Measurements from ENCODE around the gene PIK3C2G.

PIK3C2G gene

DNA sequence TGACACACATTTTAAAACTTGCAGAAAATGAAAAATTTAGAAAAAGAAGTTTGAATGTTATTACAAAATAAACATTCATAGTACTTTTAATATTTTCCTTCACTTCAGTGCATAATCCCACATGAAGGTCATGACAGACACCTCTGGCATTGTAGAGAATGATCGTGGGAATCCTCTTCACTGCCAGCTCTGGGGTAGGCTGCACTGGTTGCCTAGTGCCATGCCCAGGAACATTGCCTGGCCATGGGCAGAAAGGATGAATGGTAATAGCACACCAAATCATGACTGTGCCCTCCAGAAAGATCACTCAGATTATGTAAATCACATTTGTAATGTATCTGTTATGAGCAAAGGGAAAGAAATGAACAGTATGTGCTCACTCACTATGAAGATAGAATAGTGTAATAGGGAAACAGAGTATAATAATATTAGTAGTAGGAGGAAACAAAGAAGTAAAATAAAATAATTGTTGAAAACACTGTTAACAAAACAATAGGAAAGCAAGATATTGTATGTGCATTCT, 314.8 kb downstream of the PIK3C2G start:
- TF ChIP-seq, protein P1, sequence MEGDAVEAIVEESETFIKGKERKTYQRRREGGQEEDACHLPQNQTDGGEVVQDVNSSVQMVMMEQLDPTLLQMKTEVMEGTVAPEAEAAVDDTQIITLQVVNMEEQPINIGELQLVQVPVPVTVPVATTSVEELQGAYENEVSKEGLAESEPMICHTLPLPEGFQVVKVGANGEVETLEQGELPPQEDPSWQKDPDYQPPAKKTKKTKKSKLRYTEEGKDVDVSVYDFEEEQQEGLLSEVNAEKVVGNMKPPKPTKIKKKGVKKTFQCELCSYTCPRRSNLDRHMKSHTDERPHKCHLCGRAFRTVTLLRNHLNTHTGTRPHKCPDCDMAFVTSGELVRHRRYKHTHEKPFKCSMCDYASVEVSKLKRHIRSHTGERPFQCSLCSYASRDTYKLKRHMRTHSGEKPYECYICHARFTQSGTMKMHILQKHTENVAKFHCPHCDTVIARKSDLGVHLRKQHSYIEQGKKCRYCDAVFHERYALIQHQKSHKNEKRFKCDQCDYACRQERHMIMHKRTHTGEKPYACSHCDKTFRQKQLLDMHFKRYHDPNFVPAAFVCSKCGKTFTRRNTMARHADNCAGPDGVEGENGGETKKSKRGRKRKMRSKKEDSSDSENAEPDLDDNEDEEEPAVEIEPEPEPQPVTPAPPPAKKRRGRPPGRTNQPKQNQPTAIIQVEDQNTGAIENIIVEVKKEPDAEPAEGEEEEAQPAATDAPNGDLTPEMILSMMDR (conservative IDR thresholded peaks at IDR 0.05; ENCODE audit: low read depth, low read length) = no peak
- Histone ChIP-seq H3K27me3 (ENCODE audit: insufficient read depth, low read depth) (no peaks in the 10 kb centered on the region), H3K4me3 (IDR thresholded peaks at IDR 0.05; ENCODE audit: insufficient read depth, low read depth, low read length) (no peak overlapping the region), H3K36me3 (ENCODE audit: insufficient read depth) (no peaks in the 10 kb centered on the region), H2AFZ (ENCODE audit: low read depth) (no peak overlapping the region), H3K27ac (no peak overlapping the region), H3K79me2 (ENCODE audit: insufficient read depth, low read depth) (no peaks in the 10 kb centered on the region), H3K4me1 (ENCODE audit: low read depth, poor library complexity, severe bottlenecking) (no peaks in the 10 kb centered on the region), H4K20me1 (ENCODE audit: insufficient read depth) (no peaks in the 10 kb centered on the region), H3K4me2 (no peak overlapping the region), H3K9ac (no peak overlapping the region)

DNA sequence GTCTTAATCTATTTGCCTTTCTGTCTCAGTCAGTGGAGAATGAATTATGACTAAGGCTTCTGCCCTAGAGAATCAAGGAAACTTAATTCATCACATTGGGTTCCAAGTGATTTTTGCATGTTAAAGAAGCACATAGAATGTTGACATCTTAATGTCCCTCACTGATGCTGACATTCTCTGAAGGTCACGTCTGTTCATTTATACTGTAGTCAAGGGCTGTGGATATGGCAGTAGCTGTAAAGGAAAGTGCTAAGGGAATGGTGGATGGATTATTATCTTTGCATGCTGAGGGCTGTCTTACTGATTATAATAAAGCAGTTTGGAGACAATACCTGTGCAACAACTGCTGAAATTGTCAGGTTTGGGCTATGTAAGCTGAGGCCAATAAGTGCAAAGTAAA, 315.3 kb downstream of the PIK3C2G start:
- H3K4me1 ChIP-seq (ENCODE audit: low read depth, poor library complexity, severe bottlenecking) = no peaks in the 10 kb centered on the region

DNA sequence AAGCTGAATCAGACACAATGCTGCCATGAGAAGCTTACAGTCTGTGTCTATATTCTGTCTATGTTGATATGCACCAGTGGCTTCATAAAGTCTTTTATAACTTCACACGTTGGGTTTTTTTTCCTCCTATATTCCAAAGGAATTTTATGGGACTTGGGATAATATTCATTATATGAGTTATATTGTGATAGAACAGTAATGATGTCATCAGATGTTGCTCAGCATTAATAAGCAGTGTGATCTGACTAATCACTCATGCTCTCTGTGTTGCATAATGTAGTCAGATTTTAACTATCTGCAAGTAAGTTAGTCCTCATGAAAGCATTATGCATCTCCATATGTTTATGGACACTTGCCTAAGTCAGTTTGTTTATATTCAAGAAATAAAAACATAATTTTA, 316.9 kb downstream of the PIK3C2G start:
- Histone ChIP-seq H3K4me1 (ENCODE audit: low read depth, poor library complexity, severe bottlenecking) (no peaks in the 10 kb centered on the region), H3K9ac (no peak overlapping the region), H4K20me1 (ENCODE audit: insufficient read depth) (no peaks in the 10 kb centered on the region), H3K4me3 (IDR thresholded peaks at IDR 0.05; ENCODE audit: insufficient read depth, low read depth, low read length) (no peak overlapping the region), H3K4me2 (no peak overlapping the region), H3K79me2 (ENCODE audit: insufficient read depth, low read depth) (no peaks in the 10 kb centered on the region), H3K27me3 (ENCODE audit: insufficient read depth, low read depth) (no peaks in the 10 kb centered on the region), H2AFZ (ENCODE audit: low read depth) (no peak overlapping the region), H3K27ac (no peak overlapping the region), H3K36me3 (ENCODE audit: insufficient read depth) (no peaks in the 10 kb centered on the region)
- TF ChIP-seq, protein P1 (conservative IDR thresholded peaks at IDR 0.05; ENCODE audit: low read depth, low read length) = no peak

More for the DNA sequence above, 315.3 kb downstream of the PIK3C2G start:
- no peaks in the 10 kb centered on the region for H3K36me3 ChIP-seq (ENCODE audit: insufficient read depth)
- H3K9ac ChIP-seq = no peak overlapping the region
- TF ChIP-seq, protein P1 (conservative IDR thresholded peaks at IDR 0.05; ENCODE audit: low read depth, low read length) = no peak
- no peaks in the 10 kb centered on the region for H3K79me2 ChIP-seq (ENCODE audit: insufficient read depth, low read depth)
- no peaks in the 10 kb centered on the region for H4K20me1 ChIP-seq (ENCODE audit: insufficient read depth)
- H3K27me3 ChIP-seq (ENCODE audit: insufficient read depth, low read depth) = no peaks in the 10 kb centered on the region
- no peak overlapping the region for H2AFZ ChIP-seq (ENCODE audit: low read depth)
- no peak overlapping the region for H3K27ac ChIP-seq
- no peak overlapping the region for H3K4me2 ChIP-seq
- no peak overlapping the region for H3K4me3 ChIP-seq (IDR thresholded peaks at IDR 0.05; ENCODE audit: insufficient read depth, low read depth, low read length)

DNA sequence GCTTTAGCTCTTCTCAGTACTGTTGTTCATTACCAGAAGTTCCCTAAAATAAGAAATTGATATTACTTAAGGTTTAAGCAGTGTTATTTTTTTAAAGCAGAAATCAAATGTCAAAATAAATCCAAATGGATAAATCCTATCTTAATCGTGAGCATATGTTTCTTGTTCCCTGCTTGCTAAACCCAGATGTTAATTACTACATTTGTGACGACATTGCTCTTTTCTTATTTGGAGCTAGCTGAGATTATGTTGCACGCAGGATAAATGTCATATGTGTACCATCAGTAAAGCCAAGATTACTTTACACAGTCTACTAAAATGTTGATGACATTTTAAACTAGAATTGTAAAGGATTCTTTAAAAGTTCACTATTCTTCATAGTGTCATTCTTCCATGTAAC, 319.0 kb downstream of the PIK3C2G start:
- Histone ChIP-seq H3K27ac (no peak overlapping the region), H3K4me2 (no peak overlapping the region), H3K36me3 (ENCODE audit: insufficient read depth) (no peaks in the 10 kb centered on the region), H3K4me1 (ENCODE audit: low read depth, poor library complexity, severe bottlenecking) (no peaks in the 10 kb centered on the region), H3K4me3 (IDR thresholded peaks at IDR 0.05; ENCODE audit: insufficient read depth, low read depth, low read length) (no peak overlapping the region), H3K9ac (no peak overlapping the region), H3K27me3 (ENCODE audit: insufficient read depth, low read depth) (no peaks in the 10 kb centered on the region), H3K79me2 (ENCODE audit: insufficient read depth, low read depth) (no peaks in the 10 kb centered on the region), H4K20me1 (ENCODE audit: insufficient read depth) (no peaks in the 10 kb centered on the region), H2AFZ (ENCODE audit: low read depth) (no peak overlapping the region)
- TF ChIP-seq, protein P1 (conservative IDR thresholded peaks at IDR 0.05; ENCODE audit: low read depth, low read length) = no peak

Measured in KMS-11 (cell line).